Ishikawa (cell line): ENCODE results near the gene MATN4.

Experiments
- CEBPB ChIP-seq: IDR thresholded peaks from 2 replicates; pipeline ENCODE4 v1.6.1; 2012
- EGR1 ChIP-seq: IDR thresholded peaks from 2 replicates; pipeline ENCODE4 v1.6.1; 2012
- EP300 ChIP-seq: IDR thresholded peaks from 2 replicates; pipeline ENCODE4 v1.6.1; 2012; ENCODE audit warnings: borderline replicate concordance
- MAX ChIP-seq: IDR thresholded peaks from 2 replicates; pipeline ENCODE4 v1.6.1; 2012
- RAD21 ChIP-seq: IDR thresholded peaks from 2 replicates; pipeline ENCODE4 v1.6.1; 2012; ENCODE audit warnings: low read depth
- REST ChIP-seq: IDR thresholded peaks from 2 replicates; pipeline ENCODE4 v1.6.1; 2012; ENCODE audit warnings: low read depth, mild to moderate bottlenecking
- TAF1 ChIP-seq: IDR thresholded peaks from 2 replicates; pipeline ENCODE4 v1.6.1; 2012; ENCODE audit warnings: low read depth, mild to moderate bottlenecking
- TCF12 ChIP-seq: IDR thresholded peaks from 2 replicates; pipeline ENCODE4 v1.6.1; 2012; ENCODE audit warnings: low read depth
- USF1 ChIP-seq: IDR thresholded peaks from 2 replicates; pipeline ENCODE4 v1.6.1; 2012
- YY1 ChIP-seq: IDR thresholded peaks from 2 replicates; pipeline ENCODE4 v1.6.1; 2012; ENCODE audit warnings: low read depth

GRCh38 chr20:45355209-45356084 lies 47.3 kb upstream of the MATN4 start:
- TF ChIP-seq USF1 = no peak
- no peak for TF ChIP-seq TCF12
- no peak for TF ChIP-seq EGR1
- TF ChIP-seq YY1 = no peak
- TF ChIP-seq RAD21 = no peak
- TF ChIP-seq TAF1 = no peak
- TF ChIP-seq EP300 = no peak
- TF ChIP-seq REST = no peak
- TF ChIP-seq CEBPB = no peak
- TF ChIP-seq MAX = no peak
